Stimulated activated CD4-positive, alpha-beta T cell treated with anti-CD3 and anti-CD28 coated beads, Interleukin-12 subunit alpha, Interleukin-12 subunit beta, amount 100 ng/mL, for 48 hours (primary cell): ENCODE results near the gene CT45A2.
"Not testable (repeated sequence)": the region's sequence is repeated elsewhere in the genome, so short reads cannot be mapped to it uniquely, and the experiment has no call there.

Source experiments
- DNase-seq, 3 donors: peaks; one replicate each; pipeline ENCODE4 v3.0.0-alpha.2; 2020; ENCODE audit warnings: low read depth in 2 of 3, low spot score in 1 of 3

CT45A2 gene

DNA sequence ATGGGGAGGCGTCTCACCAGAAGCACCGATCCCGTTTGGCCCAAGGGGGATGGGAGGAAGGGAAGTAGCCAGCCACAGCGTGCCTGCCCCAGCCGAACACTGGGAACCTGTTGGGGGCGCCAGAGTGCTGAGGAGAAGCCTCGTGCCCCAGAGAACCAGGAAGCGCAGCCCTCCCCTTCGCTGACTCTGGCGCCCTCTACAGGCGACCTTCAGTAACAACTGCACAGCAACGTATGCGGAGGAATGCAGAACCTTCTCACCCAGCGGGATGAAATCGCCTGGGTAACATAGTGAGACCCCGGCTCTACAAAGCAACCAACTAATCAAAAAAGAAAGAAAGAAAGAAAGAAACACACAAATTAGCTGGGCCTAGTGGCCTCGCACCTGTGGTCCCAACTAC is at the start of gene CT45A2:
Gene CT45A2, minus strand, starts transcription at position 101 of the 400 bp plus-strand sequence. CDS start 3,747 bp downstream, outside the sequence.
- not testable (repeated sequence) for DNase-seq

GRCh38 chrX:135854438-135854837 is 34.6 kb upstream of the CT45A2 start, which contains the start of gene CT45A8:
Gene CT45A8 (minus strand): TSS chrX:135854538. CDS start chrX:135850783, 3,755 bp downstream.
- not testable (repeated sequence) for DNase-seq

DNA sequence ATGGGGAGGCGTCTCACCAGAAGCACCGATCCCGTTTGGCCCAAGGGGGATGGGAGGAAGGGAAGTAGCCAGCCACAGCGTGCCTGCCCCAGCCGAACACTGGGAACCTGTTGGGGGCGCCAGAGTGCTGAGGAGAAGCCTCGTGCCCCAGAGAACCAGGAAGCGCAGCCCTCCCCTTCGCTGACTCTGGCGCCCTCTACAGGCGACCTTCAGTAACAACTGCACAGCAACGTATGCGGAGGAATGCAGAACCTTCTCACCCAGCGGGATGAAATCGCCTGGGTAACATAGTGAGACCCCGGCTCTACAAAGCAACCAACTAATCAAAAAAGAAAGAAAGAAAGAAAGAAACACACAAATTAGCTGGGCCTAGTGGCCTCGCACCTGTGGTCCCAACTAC is 17.4 kb upstream of the CT45A2 start, which contains the start of gene CT45A7:
Gene CT45A7, minus strand, starts transcription at position 101 of the 400 bp plus-strand sequence. CDS start 3,747 bp downstream, outside the sequence.
- DNase-seq: not testable (repeated sequence)

DNA sequence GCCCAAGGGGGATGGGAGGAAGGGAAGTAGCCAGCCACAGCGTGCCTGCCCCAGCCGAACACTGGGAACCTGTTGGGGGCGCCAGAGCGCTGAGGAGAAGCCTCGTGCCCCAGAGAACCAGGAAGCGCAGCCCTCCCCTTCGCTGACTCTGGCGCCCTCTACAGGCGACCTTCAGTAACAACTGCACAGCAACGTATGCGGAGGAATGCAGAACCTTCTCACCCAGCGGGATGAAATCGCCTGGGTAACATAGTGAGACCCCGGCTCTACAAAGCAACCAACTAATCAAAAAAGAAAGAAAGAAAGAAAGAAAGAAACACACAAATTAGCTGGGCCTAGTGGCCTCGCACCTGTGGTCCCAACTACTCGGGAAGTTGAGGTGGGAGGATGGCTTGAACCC is 17.1 kb downstream of the CT45A2 start, which contains the start of gene CT45A6:
Gene CT45A6, minus strand, starts transcription at position 101 of the 400 bp plus-strand sequence. CDS start 3,794 bp downstream, outside the sequence.
- not testable (repeated sequence) for DNase-seq

GRCh38 chrX:135785403-135785802 is 34.4 kb downstream of the CT45A2 start, which contains the start of gene CT45A5:
Gene CT45A5 (minus strand): TSS chrX:135785503. CDS start chrX:135781729, 3,774 bp downstream.
- DNase-seq: not testable (repeated sequence)

DNA sequence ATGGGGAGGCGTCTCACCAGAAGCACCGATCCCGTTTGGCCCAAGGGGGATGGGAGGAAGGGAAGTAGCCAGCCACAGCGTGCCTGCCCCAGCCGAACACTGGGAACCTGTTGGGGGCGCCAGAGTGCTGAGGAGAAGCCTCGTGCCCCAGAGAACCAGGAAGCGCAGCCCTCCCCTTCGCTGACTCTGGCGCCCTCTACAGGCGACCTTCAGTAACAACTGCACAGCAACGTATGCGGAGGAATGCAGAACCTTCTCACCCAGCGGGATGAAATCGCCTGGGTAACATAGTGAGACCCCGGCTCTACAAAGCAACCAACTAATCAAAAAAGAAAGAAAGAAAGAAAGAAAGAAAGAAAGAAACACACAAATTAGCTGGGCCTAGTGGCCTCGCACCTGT is 51.7 kb downstream of the CT45A2 start, which contains the start of gene CT45A3:
Gene CT45A3, minus strand, starts transcription at position 101 of the 400 bp plus-strand sequence. CDS start 3,747 bp downstream, outside the sequence.
- DNase-seq: not testable (repeated sequence)
